Colonic mucosa (tissue), 4 donors: ENCODE results near the gene PTPRN2. TPM values are rescaled to one million over a fixed set of nuclear protein-coding genes. Genes with fewer than 3 reads are reported as not detected.

Experiments
- DNase-seq: peaks from one replicate; pipeline ENCODE4 v3.0.0-alpha.2; 2020
- H3K27ac ChIP-seq: fragments of 200-600 bp; one replicate; pipeline ENCODE4 v1.8.0; 2021
- H3K27me3 ChIP-seq: fragments of 200-600 bp; one replicate; pipeline ENCODE4 v1.8.0; 2021
- H3K36me3 ChIP-seq: fragments of 200-600 bp; one replicate; pipeline ENCODE4 v1.8.0; 2021
- H3K4me1 ChIP-seq: fragments of 200-600 bp; one replicate; pipeline ENCODE4 v1.8.0; 2021; ENCODE audit warnings: mild to moderate bottlenecking
- H3K4me3 ChIP-seq: fragments of 200-600 bp; one replicate; pipeline ENCODE4 v1.8.0; 2021
- H3K9ac ChIP-seq, 2 donors: one replicate each; pipeline ENCODE4 v1.7.0; 2013; ENCODE audit warnings: control low read depth in 2 of 2, low read depth in 2 of 2, low read length in 2 of 2
- H3K9me3 ChIP-seq: fragments of 200-600 bp; one replicate; pipeline ENCODE4 v1.8.0; 2021
- intact Hi-C: fragments of 100-400 bp; cut with DNase I; formaldehyde crosslinking; loops from one replicate; pipeline ENCODE4 v1.14.1; 2022
- total RNA-seq, 2 donors: library from RNA; stranded (reverse); fragmentation: NEBNext Ultra II Directional in 1 of 2; extraction: Animal tissue kit (Norgen Biotek cat#: 25700) in 1 of 2; gene quantifications; one replicate each; pipeline ENCODE4 v1.2.1, GENCODE V29; 2021
- TF ChIP-seq, protein P1 (sequence below): fragments of 200-600 bp; IDR thresholded peaks from one replicate; pipeline ENCODE4 v1.8.0; 2022; ENCODE audit warnings: antibody characterized with exemption, mild to moderate bottlenecking
- donor health status: healthy.
- donor health status: DM: no; HTN: no; CAD: no.
- donor health status: DM: no; HTN: no; CAD: no.

PTPRN2 gene
- total RNA-seq, 2 donors from 2014 or later = 14.7 to 21.6 TPM

- peak; percentile 42 for DNase-seq
- Histone ChIP-seq H3K4me1 (no peaks in the 10 kb centered on the region), H3K9me3 (no peaks in the 10 kb centered on the region), H3K27ac (no peak overlapping the region), H3K36me3 (no peaks in the 10 kb centered on the region), H3K27me3 (no peaks in the 10 kb centered on the region), H3K4me3 (no peak overlapping the region), H3K9ac (peak overlapping the region in 1 of 2 donors; percentile 46)
- TF ChIP-seq, protein P1, sequence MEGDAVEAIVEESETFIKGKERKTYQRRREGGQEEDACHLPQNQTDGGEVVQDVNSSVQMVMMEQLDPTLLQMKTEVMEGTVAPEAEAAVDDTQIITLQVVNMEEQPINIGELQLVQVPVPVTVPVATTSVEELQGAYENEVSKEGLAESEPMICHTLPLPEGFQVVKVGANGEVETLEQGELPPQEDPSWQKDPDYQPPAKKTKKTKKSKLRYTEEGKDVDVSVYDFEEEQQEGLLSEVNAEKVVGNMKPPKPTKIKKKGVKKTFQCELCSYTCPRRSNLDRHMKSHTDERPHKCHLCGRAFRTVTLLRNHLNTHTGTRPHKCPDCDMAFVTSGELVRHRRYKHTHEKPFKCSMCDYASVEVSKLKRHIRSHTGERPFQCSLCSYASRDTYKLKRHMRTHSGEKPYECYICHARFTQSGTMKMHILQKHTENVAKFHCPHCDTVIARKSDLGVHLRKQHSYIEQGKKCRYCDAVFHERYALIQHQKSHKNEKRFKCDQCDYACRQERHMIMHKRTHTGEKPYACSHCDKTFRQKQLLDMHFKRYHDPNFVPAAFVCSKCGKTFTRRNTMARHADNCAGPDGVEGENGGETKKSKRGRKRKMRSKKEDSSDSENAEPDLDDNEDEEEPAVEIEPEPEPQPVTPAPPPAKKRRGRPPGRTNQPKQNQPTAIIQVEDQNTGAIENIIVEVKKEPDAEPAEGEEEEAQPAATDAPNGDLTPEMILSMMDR = no peak
- intact Hi-C loops = no loop called here
These were observed 323.5 kb downstream of the PTPRN2 start for GRCh38 chr7:158263964-158264748.

GRCh38 chr7:158263110-158263963 is 324.3 kb downstream of the PTPRN2 start:
- H3K4me1 ChIP-seq = no peaks in the 10 kb centered on the region
- no peak for DNase-seq
- no peak overlapping the region for H3K27ac ChIP-seq

GRCh38 chr7:158262284-158263109 is 325.1 kb downstream of the PTPRN2 start:
- Histone ChIP-seq H3K27me3 (no peaks in the 10 kb centered on the region), H3K36me3 (no peaks in the 10 kb centered on the region)

More at GRCh38 chr7:158263110-158263963, 324.3 kb downstream of the PTPRN2 start:
- Histone ChIP-seq H3K36me3 (no peaks in the 10 kb centered on the region), H3K9me3 (no peaks in the 10 kb centered on the region), H3K27me3 (no peaks in the 10 kb centered on the region), H3K9ac (peak overlapping the region; percentile 26 to 46), H3K4me3 (no peak overlapping the region)
- intact Hi-C loops = no loop called here
- TF ChIP-seq, protein P1 = no peak

DNA sequence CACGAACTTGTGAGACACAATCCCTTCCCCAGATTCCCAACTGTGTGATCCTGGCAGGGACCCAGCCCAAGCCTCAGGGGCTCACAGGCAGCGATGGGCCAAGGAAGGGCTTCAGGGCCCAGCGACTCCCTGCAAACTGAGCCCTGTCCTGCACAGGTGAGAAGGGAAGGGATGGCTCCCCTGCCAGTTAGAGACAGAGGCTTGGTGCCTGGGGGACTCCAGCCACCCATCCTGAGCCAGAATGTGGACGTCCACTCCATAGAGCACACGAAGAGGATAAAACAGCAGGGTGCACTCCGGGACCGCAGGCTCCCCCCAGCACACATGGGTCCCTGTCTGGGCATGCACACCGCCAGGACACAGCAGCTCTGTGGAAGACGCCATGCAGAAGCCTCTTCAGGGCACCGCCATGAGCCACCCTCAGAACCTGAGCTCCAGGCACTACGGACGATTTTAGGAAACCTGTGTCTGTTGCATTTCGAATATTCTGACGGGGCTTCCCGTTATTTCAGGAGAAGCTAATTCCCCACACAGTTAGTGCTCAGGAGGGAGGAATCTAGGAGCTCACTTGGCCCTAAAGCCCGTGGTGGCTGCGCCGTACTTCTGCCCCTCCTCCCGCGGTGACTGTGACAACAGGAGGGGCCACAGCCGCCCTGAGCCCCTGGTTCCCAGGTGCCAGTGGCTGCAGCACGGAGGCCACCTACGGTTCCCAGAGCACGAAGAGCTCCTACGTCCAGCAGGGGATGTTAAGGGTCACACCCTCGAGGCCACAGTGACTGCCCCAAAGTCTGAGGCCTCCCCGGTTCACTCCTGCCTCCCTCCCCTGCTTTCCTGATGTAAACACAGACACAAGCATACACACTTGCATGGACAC is 326.0 kb downstream of the PTPRN2 start:
- Histone ChIP-seq H3K27me3 (no peaks in the 10 kb centered on the region), H3K27ac (no peak overlapping the region), H3K4me3 (no peak overlapping the region), H3K9ac (no peak overlapping the region), H3K36me3 (no peaks in the 10 kb centered on the region), H3K4me1 (no peaks in the 10 kb centered on the region), H3K9me3 (no peaks in the 10 kb centered on the region)
- TF ChIP-seq, protein P1 = no peak
- intact Hi-C loops = no loop called here
- no peak for DNase-seq

More at GRCh38 chr7:158262284-158263109, 325.1 kb downstream of the PTPRN2 start:
- H3K9ac ChIP-seq = no peak overlapping the region
- no peak overlapping the region for H3K27ac ChIP-seq
- no peak overlapping the region for H3K4me3 ChIP-seq
- DNase-seq = no peak
- no peaks in the 10 kb centered on the region for H3K9me3 ChIP-seq
- intact Hi-C loops = no loop called here
- TF ChIP-seq, protein P1 = no peak
- no peaks in the 10 kb centered on the region for H3K4me1 ChIP-seq
